ENCODE data around the gene CTPS2. TPM values are rescaled to one million over a fixed set of nuclear protein-coding genes. Genes with fewer than 3 reads are reported as not detected.
"Not testable (repeated sequence)": the region's sequence is repeated elsewhere in the genome, so short reads cannot be mapped to it uniquely, and the experiment has no call there.

CTPS2 gene
- polyA plus RNA-seq, 4 donors = 10.3 to 57.0 (median 29.9) TPM

DNA sequence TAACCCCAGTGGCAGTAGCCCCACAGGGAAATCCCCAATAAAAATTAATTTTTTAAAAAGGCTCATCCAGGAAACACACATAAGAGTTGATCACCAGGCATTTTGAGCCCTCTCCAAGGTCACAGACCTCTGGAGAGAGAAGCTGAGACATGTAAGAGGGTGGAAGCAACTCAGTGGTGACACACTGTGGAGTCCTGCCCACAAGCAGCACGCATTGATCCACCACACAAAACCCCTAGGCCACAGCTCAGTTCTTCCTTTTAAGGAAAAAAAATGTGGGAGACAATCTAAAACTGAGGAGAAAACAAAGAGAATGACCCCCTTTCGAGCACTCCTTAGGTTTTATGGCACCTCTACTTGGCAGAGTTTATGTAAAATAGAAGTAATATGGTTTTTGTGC, 134.3 kb downstream of the CTPS2 start:
- H3K9me3 ChIP-seq (ENCODE audit: control insufficient read depth in 2 of 2, insufficient read depth in 1 of 2, low read depth in 1 of 2, low read length in 1 of 2) = no peaks in the 10 kb centered on the region
- 64 to 86% (median 76%) methylated on average over 2 of the region's 2 CpGs for WGBS, 3 donors
- FAIRE-seq (no peak), DNase-seq (no peak)
- no peaks in the 10 kb centered on the region for H3K27me3 ChIP-seq (ENCODE audit: control insufficient read depth in 3 of 3, insufficient read depth in 3 of 3, low read length in 3 of 3)
- no peaks in the 10 kb centered on the region for H3K36me3 ChIP-seq (ENCODE audit: control insufficient read depth in 3 of 3, insufficient read depth in 2 of 3, low read depth in 1 of 3, low read length in 3 of 3)
- no peak overlapping the region for H3K27ac ChIP-seq (ENCODE audit: low read depth in 1 of 3, low read length in 2 of 3)
- H3K4me1 ChIP-seq (ENCODE audit: control insufficient read depth in 3 of 3, insufficient read depth in 2 of 3, low read depth in 1 of 3, low read length in 2 of 3) = no peaks in the 10 kb centered on the region
- no peak overlapping the region for H3K4me3 ChIP-seq (ENCODE audit: low read depth in 1 of 3, low read length in 3 of 3)

DNA sequence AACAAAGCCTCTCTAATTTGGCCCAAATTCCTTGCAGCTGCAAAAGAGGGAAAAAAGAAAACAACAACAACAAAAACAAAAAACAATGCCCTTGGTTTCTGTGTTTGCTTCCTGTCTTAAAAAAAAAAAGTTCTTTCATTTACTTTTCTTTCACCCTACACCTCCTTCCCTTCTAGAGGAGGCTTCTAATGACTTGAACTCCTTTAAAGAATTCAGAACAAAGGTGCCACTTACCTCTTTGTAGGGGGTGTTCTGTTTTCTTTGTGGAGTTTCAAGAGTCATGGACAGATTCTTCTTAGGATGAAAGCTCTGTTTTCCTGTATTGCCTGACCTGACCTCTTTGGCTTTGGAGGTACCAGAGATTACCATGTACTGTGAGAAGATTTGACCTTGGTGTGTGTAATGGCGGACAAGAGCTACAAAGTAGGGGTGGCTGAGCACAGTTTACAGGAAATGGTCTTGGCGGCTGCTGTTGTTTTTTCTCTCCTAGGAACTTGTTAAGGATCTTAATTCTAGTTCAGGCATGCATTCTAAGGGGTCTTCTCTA, 134.9 kb downstream of the CTPS2 start:
- Histone ChIP-seq H3K27ac (ENCODE audit: low read depth in 1 of 3, low read length in 2 of 3) (no peak overlapping the region), H3K36me3 (ENCODE audit: control insufficient read depth in 3 of 3, insufficient read depth in 2 of 3, low read depth in 1 of 3, low read length in 3 of 3) (no peaks in the 10 kb centered on the region), H3K27me3 (ENCODE audit: control insufficient read depth in 3 of 3, insufficient read depth in 3 of 3, low read length in 3 of 3) (no peaks in the 10 kb centered on the region), H3K4me1 (ENCODE audit: control insufficient read depth in 3 of 3, insufficient read depth in 2 of 3, low read depth in 1 of 3, low read length in 2 of 3) (no peaks in the 10 kb centered on the region), H3K9me3 (ENCODE audit: control insufficient read depth in 2 of 2, insufficient read depth in 1 of 2, low read depth in 1 of 2, low read length in 1 of 2) (no peaks in the 10 kb centered on the region), H3K4me3 (ENCODE audit: low read depth in 1 of 3, low read length in 3 of 3) (no peak overlapping the region)
- 78 to 97% (median 90%) methylated on average over 2 of the region's 2 CpGs for WGBS, 3 donors
- DNase-seq (no peak), FAIRE-seq (no peak)

- not testable (repeated sequence) for H3K36me3 ChIP-seq (ENCODE audit: control insufficient read depth in 3 of 3, insufficient read depth in 2 of 3, low read depth in 1 of 3, low read length in 3 of 3); H3K27ac ChIP-seq (ENCODE audit: low read depth in 1 of 3, low read length in 2 of 3); DNase-seq; H3K9me3 ChIP-seq (ENCODE audit: control insufficient read depth in 2 of 2, insufficient read depth in 1 of 2, low read depth in 1 of 2, low read length in 1 of 2); H3K4me1 ChIP-seq (ENCODE audit: control insufficient read depth in 3 of 3, insufficient read depth in 2 of 3, low read depth in 1 of 3, low read length in 2 of 3); H3K27me3 ChIP-seq (ENCODE audit: control insufficient read depth in 3 of 3, insufficient read depth in 3 of 3, low read length in 3 of 3); FAIRE-seq; H3K4me3 ChIP-seq (ENCODE audit: low read depth in 1 of 3, low read length in 3 of 3)
- WGBS, 3 donors = 96 to 98% methylated on average over 25 to 35 of the region's 35 CpGs; no CpG with 5 or more reads in 1 of the 3 donors
Observed at GRCh38 chrX:16575388-16575787, 137.1 kb downstream of the CTPS2 start.

GRCh38 chrX:16573781-16574180, 138.7 kb downstream of the CTPS2 start:
- Histone ChIP-seq H3K4me1 (ENCODE audit: control insufficient read depth in 3 of 3, insufficient read depth in 2 of 3, low read depth in 1 of 3, low read length in 2 of 3) (no peaks in the 10 kb centered on the region), H3K27me3 (ENCODE audit: control insufficient read depth in 3 of 3, insufficient read depth in 3 of 3, low read length in 3 of 3) (no peaks in the 10 kb centered on the region), H3K9me3 (ENCODE audit: control insufficient read depth in 2 of 2, insufficient read depth in 1 of 2, low read depth in 1 of 2, low read length in 1 of 2) (no peaks in the 10 kb centered on the region), H3K4me3 (ENCODE audit: low read depth in 1 of 3, low read length in 3 of 3) (no peak overlapping the region), H3K36me3 (ENCODE audit: control insufficient read depth in 3 of 3, insufficient read depth in 2 of 3, low read depth in 1 of 3, low read length in 3 of 3) (no peaks in the 10 kb centered on the region), H3K27ac (ENCODE audit: low read depth in 1 of 3, low read length in 2 of 3) (no peak overlapping the region)
- no peak for DNase-seq
- no peak for FAIRE-seq
- 85 to 92% (median 89%) methylated on average over 1 of the region's 1 CpG for WGBS, 3 donors

DNA sequence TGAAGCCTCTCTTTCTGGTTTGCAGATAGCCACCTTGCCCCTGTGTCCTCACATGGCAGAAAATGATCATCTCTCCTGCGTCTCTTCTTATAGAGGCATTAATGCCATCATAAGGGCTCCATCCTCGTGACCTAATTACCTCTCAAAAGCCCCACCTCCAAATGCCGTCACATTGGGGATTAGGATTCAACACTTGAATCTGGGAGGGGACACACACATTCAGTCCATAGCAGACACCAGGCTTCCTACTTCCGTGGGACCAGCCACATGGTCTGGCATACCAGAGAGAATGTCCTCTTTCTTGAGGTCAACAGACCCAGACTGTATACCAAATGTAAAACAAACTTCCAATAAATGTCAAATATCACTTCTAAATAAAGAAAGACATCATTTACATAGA, 144.8 kb downstream of the CTPS2 start:
- no peaks in the 10 kb centered on the region for H3K36me3 ChIP-seq (ENCODE audit: control insufficient read depth in 3 of 3, insufficient read depth in 2 of 3, low read depth in 1 of 3, low read length in 3 of 3)
- no peaks in the 10 kb centered on the region for H3K27me3 ChIP-seq (ENCODE audit: control insufficient read depth in 3 of 3, insufficient read depth in 3 of 3, low read length in 3 of 3)
- no peaks in the 10 kb centered on the region for H3K9me3 ChIP-seq (ENCODE audit: control insufficient read depth in 2 of 2, insufficient read depth in 1 of 2, low read depth in 1 of 2, low read length in 1 of 2)
- 80 to 92% (median 84%) methylated on average over 4 of the region's 4 CpGs for WGBS, 3 donors
- DNase-seq (no peak), FAIRE-seq (no peak)
- no peak overlapping the region for H3K4me3 ChIP-seq (ENCODE audit: low read depth in 1 of 3, low read length in 3 of 3)
- H3K27ac ChIP-seq (ENCODE audit: low read depth in 1 of 3, low read length in 2 of 3) = no peak overlapping the region
- no peaks in the 10 kb centered on the region for H3K4me1 ChIP-seq (ENCODE audit: control insufficient read depth in 3 of 3, insufficient read depth in 2 of 3, low read depth in 1 of 3, low read length in 2 of 3)

DNA sequence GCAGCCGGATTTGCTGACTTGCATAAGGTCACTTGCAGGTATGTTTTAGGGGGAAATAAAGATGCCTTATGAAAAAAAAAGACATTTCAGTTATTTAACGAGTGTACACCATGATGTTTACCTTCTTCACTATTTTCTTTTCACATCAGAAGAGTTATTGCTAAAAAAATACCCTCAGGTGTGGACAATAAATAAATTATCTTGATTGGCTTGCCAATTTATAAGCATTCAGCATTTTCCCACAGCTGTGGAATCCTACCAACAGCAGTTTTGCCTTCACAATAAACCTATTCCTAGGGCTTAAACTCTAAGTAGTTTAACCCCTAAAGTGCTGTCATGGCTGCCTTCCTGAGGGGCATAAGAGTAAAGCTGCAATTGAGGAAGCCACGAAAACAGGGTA, 145.9 kb downstream of the CTPS2 start:
- WGBS, 3 donors = 56 to 77% (median 75%) methylated on average over 3 of the region's 3 CpGs
- Histone ChIP-seq H3K27me3 (ENCODE audit: control insufficient read depth in 3 of 3, insufficient read depth in 3 of 3, low read length in 3 of 3) (no peaks in the 10 kb centered on the region), H3K36me3 (ENCODE audit: control insufficient read depth in 3 of 3, insufficient read depth in 2 of 3, low read depth in 1 of 3, low read length in 3 of 3) (no peaks in the 10 kb centered on the region), H3K4me1 (ENCODE audit: control insufficient read depth in 3 of 3, insufficient read depth in 2 of 3, low read depth in 1 of 3, low read length in 2 of 3) (no peaks in the 10 kb centered on the region), H3K4me3 (ENCODE audit: low read depth in 1 of 3, low read length in 3 of 3) (no peak overlapping the region), H3K27ac (ENCODE audit: low read depth in 1 of 3, low read length in 2 of 3) (no peak overlapping the region), H3K9me3 (ENCODE audit: control insufficient read depth in 2 of 2, insufficient read depth in 1 of 2, low read depth in 1 of 2, low read length in 1 of 2) (no peaks in the 10 kb centered on the region)
- no peak for DNase-seq
- FAIRE-seq = no peak

- WGBS, 3 donors = 76 to 87% (median 85%) methylated on average over 4 of the region's 4 CpGs
- no peak overlapping the region for H3K4me3 ChIP-seq (ENCODE audit: low read depth in 1 of 3, low read length in 3 of 3)
- no peaks in the 10 kb centered on the region for H3K36me3 ChIP-seq (ENCODE audit: control insufficient read depth in 3 of 3, insufficient read depth in 2 of 3, low read depth in 1 of 3, low read length in 3 of 3)
- H3K27me3 ChIP-seq (ENCODE audit: control insufficient read depth in 3 of 3, insufficient read depth in 3 of 3, low read length in 3 of 3) = no peaks in the 10 kb centered on the region
- H3K4me1 ChIP-seq (ENCODE audit: control insufficient read depth in 3 of 3, insufficient read depth in 2 of 3, low read depth in 1 of 3, low read length in 2 of 3) = no peaks in the 10 kb centered on the region
- no peak for FAIRE-seq
- peaks cover 0 to 2% of the 10 kb centered on the region in 2 donors for H3K9me3 ChIP-seq (ENCODE audit: control insufficient read depth in 2 of 2, insufficient read depth in 1 of 2, low read depth in 1 of 2, low read length in 1 of 2)
- H3K27ac ChIP-seq (ENCODE audit: low read depth in 1 of 3, low read length in 2 of 3) = no peak overlapping the region
- no peak for DNase-seq
Observed at GRCh38 chrX:16560173-16560572, 152.3 kb downstream of the CTPS2 start.

GRCh38 chrX:16559206-16559619, 153.3 kb downstream of the CTPS2 start:
- FAIRE-seq (no peak), DNase-seq (no peak)
- H3K9me3 ChIP-seq (ENCODE audit: control insufficient read depth in 2 of 2, insufficient read depth in 1 of 2, low read depth in 1 of 2, low read length in 1 of 2) = peaks cover 0 to 2% of the 10 kb centered on the region in 2 donors
- no peak overlapping the region for H3K27ac ChIP-seq (ENCODE audit: low read depth in 1 of 3, low read length in 2 of 3)
- no peaks in the 10 kb centered on the region for H3K36me3 ChIP-seq (ENCODE audit: control insufficient read depth in 3 of 3, insufficient read depth in 2 of 3, low read depth in 1 of 3, low read length in 3 of 3)
- no peaks in the 10 kb centered on the region for H3K4me1 ChIP-seq (ENCODE audit: control insufficient read depth in 3 of 3, insufficient read depth in 2 of 3, low read depth in 1 of 3, low read length in 2 of 3)
- no peaks in the 10 kb centered on the region for H3K27me3 ChIP-seq (ENCODE audit: control insufficient read depth in 3 of 3, insufficient read depth in 3 of 3, low read length in 3 of 3)
- H3K4me3 ChIP-seq (ENCODE audit: low read depth in 1 of 3, low read length in 3 of 3) = no peak overlapping the region
- WGBS, 3 donors = 61 to 81% (median 70%) methylated on average over 1 of the region's 1 CpG

GRCh38 chrX:16558489-16558888, 154.0 kb downstream of the CTPS2 start:
- H3K27me3 ChIP-seq (ENCODE audit: control insufficient read depth in 3 of 3, insufficient read depth in 3 of 3, low read length in 3 of 3) = no peaks in the 10 kb centered on the region
- no peak overlapping the region for H3K4me3 ChIP-seq (ENCODE audit: low read depth in 1 of 3, low read length in 3 of 3)
- no peak overlapping the region for H3K27ac ChIP-seq (ENCODE audit: low read depth in 1 of 3, low read length in 2 of 3)
- FAIRE-seq (no peak), DNase-seq (no peak)
- H3K9me3 ChIP-seq (ENCODE audit: control insufficient read depth in 2 of 2, insufficient read depth in 1 of 2, low read depth in 1 of 2, low read length in 1 of 2) = peaks cover 0 to 2% of the 10 kb centered on the region in 2 donors
- H3K4me1 ChIP-seq (ENCODE audit: control insufficient read depth in 3 of 3, insufficient read depth in 2 of 3, low read depth in 1 of 3, low read length in 2 of 3) = no peaks in the 10 kb centered on the region
- no peaks in the 10 kb centered on the region for H3K36me3 ChIP-seq (ENCODE audit: control insufficient read depth in 3 of 3, insufficient read depth in 2 of 3, low read depth in 1 of 3, low read length in 3 of 3)
- 70 to 85% (median 85%) methylated on average over 6 of the region's 6 CpGs for WGBS, 3 donors

Data from small intestine (tissue), 7 donors.